ENCODE data around the gene TMEM169.
A peak's percentile ranks its signal among the peaks of the same experiment; 100 is the strongest.
"Not testable (repeated sequence)": the region's sequence is repeated elsewhere in the genome, so short reads cannot be mapped to it uniquely, and the experiment has no call there.

Gene TMEM169

DNA sequence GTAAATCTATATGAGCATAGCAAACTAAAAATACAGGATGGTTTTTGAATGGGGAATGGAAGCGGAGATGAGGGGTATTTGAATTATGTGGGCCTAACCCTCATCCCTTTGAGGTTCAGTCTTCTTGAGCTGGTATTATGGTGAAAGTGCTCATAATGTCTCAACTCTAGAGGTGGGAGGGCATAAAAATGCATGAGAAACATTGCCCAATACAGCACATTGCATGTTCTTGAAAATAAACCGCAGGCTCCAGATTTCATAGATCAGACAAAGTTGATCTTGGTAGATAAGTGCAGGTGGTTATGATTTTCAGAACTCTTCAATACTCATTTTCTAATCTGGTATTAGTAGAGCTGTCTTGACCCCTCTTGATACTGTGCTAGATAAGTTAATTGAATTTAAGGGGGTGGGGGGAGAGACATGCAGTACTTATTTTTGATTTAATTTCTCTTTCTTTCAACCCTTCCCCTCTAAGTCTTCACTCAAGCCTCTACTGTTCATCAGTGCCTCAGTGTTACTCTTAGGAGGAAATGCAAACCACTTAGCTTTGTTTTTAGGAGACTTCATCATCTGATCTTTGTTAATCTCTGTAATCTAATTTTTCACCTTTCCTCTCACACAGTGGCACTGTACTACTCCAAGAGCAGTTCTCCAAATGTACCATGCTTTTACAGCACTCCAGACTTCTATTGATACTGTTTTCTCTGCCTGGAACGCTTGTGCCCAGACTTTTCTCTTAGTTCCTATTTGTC, 49.6 kb downstream of the TMEM169 start:
- no peak for DNase-seq (ENCODE audit: low read depth in 2 of 2)

DNA sequence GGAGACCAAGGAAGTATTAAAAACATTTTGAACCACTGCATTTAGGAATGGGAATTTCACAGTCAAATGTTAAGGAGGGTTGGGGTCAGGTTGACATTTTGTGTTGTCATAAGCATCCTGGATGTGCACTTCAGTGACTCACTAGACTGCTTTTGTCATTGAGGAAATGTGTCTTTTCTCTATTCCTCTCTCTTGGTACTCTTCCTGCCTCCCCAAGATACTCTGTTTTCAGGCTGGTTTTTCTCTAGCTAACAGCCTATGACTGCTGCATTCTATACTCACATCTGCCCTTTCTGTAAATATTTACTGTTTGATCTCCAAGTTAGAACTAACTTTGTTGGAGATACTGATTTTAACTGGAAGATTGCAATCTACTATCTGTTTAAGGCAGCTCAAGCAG, 50.9 kb downstream of the TMEM169 start:
- DNase-seq (ENCODE audit: low read depth in 2 of 2): no peak

DNA sequence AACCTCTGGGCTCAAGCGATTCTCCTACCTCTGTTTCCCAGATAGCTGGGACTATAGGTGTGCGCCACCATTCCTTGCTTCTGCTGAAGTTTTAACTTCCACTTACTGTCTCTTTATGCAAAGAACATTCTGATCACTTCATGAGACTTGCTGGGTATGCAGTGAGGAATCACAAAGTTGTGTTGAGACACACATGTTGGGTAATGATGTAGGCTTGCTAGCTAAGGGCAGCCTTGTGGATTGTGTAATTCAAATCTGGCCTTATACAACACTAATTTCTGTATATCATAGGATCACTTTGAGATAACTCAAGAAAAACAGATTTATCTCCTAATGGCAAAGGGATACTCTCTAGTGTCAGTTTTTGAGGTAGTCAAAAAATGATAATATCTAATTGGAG, 51.7 kb downstream of the TMEM169 start:
- no peak for DNase-seq (ENCODE audit: low read depth in 2 of 2)

DNA sequence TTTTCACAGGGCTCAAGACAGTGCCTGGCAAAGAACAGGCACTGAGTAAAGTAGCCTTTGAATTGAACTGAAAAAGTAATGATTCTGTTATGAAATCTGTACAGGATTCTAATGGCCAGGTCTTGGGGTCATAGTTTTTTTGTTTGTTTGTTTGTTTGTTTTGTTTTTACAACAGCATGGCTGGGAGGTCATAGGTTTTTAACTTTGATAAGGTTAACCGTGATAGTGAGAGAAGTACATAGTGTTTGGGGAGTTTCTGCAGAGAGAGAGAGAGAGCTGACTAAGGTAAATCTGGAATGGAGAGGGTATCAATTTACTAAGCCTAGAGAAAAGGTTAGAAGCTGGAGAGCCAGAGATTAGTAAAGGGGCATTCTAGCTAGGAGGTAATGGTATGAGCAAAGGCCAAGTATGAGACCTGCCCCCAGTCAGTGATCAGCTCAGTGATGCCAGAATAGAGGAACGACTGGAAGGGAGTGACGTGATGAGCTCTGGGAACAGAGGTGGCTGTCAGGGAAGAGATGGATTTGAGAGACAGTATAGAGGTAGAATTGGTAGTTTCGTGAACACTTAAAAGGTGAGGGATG, 53.3 kb downstream of the TMEM169 start:
- no peak for DNase-seq (ENCODE audit: low read depth in 2 of 2)

DNA sequence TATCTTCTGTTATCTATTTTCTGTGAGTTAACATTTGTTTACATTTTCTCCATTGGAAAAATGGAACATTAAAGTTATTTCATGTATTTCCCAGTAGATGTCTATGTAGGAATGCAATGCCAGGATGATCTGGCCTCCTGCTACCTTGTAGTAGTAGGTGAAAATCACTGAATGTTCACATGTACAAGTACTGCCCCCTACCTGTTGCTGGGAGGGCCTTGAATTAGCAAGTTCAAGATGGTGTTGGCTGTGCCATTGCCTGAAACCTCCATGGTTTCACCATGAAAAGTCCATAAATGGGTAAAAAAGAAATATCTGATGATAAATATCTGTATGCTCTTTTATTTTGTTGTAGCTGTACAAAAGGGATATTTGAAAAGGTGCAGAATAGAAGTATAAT, 58.2 kb downstream of the TMEM169 start:
- no peak for DNase-seq (ENCODE audit: low read depth in 2 of 2)

DNA sequence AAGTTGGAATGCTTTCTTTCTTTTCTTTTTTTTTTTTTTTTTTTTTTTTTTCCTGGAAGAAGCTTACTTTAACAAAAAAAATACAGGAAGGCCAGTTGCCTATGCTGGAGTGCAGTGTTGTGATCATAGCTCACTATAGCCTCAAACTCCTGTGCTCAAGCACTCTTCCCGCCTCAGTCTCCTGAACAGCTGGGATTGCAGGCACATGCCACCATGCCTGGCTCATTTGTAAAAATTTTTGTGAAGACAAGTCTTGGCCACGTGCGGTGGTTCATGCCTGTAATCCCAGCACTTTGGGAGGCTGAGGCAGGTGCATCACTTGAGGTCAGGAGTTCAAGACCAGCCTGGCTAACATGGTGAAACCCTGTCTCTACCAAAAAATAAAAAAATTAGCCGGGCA, 59.8 kb downstream of the TMEM169 start:
- DNase-seq (ENCODE audit: low read depth in 2 of 2): not testable (repeated sequence)

DNA sequence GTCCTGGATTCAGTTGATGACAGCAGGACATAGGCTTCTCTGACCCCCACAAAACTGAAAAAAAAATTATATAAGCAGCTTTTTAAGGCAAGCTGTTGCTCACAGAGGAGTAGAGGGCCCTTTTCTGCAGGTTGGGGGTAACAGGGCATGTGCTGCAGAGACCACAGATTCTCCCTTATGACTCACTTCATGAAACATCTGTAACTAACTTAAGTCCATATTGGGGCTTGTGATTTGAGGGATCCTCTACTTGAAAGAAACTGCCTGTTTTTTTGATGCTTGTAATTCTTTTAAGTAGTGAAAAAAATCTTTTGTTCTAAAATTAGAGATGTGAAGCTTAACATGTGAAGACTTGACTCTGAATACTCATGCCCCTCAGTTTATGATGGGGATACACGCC, 60.8 kb downstream of the TMEM169 start:
- DNase-seq (ENCODE audit: low read depth in 2 of 2): peak; percentile 72

DNA sequence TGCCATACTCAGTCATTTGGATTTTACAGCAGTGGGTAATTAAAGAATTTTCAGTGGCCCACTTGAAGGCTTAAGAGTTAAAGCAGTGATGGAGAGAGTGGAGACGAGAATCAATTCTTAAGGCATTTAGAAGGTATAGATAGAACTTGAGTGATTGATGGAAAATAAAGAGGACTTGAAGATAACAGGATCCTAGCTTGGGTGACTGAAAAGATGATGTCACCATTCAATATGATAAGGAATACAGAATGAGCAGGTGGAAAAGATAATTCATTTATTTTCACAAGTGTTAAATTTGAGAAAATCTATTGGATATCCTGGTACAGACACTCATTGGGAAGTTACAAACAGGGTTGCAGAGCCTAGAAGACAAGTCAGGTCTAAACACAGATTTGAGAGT, 62.7 kb downstream of the TMEM169 start:
- no peak for DNase-seq (ENCODE audit: low read depth in 2 of 2)

DNA sequence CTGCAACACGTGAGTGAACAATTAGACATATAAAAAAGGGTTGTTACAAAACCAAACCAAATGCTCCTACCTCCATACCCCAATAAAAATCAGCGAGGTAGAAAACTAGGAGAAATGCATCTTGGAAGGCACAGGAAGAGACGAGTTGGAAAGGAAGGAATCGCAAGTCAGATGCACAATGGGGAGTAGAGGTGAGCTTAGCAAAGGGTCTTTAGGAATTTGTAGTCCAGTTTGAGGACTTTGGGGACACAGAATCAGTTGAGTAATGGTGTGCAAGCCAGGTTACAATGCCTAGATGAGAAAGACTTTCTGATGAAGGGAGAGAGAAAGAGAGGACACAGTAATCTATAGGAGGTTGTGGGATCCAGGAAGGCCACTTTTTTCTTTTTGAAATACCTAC, 63.1 kb downstream of the TMEM169 start:
- no peak for DNase-seq (ENCODE audit: low read depth in 2 of 2)

DNA sequence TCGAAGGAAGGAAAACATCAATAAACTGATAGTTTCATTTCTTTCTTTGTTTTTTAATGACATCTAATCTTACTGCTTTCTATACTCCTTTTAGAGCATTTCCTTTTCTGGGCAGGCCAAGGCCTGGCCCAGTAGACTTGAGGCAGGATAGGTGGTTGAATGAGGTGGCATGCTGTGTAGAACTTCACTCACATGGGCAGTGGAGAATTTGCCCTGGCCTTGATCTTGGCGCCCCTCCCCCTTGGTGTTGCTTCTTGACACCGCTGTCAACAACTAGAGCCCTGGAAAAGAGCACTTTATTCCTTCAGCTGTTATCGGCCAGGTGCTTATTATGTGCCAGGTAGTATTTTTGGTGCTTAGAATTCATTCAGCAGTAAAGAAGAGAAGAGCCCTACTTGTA, 64.9 kb downstream of the TMEM169 start:
- DNase-seq (ENCODE audit: low read depth in 2 of 2): no peak

DNA sequence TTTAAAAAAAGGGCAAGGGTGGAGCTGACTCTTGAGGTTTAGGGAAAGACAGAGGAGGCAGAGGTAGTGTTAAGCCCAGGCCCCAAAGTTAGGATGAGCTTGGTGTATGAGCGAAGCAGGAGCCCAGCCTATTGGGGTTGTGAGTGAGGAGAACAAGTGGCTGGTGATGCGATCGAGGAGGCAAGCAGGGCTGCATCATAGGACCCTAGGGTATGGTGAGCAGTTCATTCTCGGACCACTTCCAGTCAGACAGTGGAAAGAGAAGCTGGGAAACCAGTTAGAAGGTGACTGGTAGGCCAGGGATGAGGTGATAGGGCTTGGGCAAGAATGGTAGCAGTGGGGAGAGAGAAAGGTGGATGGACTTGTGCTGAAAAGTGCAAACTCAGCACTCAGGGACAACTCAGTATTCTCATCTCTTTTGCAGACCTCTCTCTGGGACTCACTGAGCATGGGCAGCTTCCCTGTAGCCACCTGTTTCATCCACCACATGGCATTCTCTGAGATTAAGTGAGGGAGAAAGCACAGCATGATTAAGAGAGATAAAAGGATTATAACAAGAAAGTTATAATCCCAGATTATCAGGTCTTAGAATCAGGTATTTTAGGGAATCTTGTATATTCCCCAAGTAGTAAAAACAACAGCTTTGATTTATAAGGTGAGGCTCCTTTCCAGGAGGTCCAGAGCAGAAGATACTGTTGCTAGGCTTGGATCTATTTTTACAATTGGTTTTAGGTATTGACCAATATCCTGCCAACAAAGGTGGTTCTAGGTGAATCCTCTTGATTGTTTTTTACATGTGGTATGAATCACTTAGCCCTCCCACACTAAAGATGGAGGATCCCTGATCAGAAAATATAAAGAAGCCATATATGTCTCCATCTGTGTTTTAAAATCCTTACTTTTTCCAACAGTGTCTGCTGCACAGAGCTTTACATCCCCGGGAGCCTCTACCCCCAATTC, 65.7 kb downstream of the TMEM169 start:
- DNase-seq (ENCODE audit: low read depth in 2 of 2): no peak

DNA sequence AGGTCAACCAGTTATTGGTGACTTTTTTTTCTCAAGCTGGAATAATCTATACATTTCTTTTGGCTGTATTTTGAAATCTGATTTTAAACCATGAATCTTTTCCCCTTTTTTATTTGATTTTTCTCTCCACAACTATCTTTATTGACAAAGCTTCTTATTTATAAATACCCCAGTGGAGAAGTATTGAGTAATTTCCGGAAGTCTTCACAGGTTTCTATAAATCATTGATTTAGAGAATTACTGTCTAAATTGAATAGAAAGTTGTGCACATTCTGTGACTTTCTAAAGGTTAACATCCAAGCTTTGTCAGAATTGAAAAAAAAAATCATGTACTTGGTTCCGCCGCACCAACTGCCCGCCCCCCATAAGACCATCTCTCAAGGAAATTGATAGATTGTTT, 67.3 kb downstream of the TMEM169 start:
- DNase-seq (ENCODE audit: low read depth in 2 of 2): no peak

DNA sequence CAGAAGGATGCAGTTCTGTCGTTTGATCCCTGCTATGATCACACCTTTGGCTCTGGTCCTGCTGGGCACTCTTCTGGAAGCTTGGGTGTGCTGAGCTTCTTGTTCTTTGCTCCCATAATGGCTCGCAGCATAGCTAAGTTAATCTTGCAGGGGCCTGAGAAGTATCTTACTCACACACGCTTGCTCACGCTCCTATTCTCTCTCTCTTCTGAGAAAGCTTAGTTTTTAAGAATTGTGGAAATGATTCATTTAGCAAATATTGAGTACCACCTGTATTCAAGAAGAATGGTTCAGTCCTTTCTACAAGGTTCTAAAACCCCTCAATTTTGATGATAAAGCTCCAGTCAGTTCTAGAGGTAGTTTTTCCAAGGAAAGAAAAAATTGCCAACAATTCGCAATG, 68.0 kb downstream of the TMEM169 start:
- no peak for DNase-seq (ENCODE audit: low read depth in 2 of 2)

DNA sequence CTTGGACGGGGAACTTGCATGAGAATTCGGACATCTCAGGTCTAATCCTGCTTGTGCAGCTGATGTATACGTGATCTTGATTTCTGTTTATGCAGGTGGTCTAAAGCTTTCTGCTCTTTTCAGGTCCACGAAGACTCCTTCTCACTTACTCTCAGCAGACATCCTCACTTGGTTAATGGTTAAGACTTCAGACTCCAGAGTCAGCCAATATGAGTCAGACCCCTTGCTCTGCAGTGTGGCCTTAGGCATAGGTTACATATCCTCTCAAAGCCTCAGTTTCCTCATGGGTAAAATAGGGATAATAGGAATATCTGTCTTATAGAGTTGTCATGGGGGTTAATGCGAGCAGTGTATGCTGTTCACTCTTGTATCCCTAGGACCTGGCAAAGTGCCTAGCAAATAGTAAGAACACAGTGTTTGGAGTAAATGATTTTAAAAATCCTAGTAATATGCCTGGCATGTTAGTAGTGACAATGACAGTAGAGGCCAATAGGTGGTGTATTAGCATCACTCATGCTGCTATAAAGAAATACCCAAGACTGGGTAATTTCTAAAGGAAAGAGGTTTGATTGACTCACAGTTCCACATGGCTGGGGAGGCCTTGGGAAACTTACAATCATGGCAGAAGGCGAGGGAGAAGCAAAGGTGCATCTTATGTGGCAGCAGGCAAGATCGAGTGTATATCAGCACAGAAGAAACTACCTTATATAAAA, 69.8 kb downstream of the TMEM169 start:
- no peak for DNase-seq (ENCODE audit: low read depth in 2 of 2)
